H4 (cell line): ENCODE measurements around the gene ARMS2. TPM values are rescaled to one million over a fixed set of nuclear protein-coding genes. Genes with fewer than 3 reads are reported as not detected.

Source experiments
- DNase-seq: peaks from one replicate; pipeline ENCODE4 v3.0.0-alpha.2; 2015; ENCODE audit warnings: low spot score
- total RNA-seq: library from RNA; depleted of rRNA; stranded (reverse); fragments of >200 nt; shearing (Covaris generic); gene quantifications from 2 replicates; pipeline ENCODE4 v1.2.3, GENCODE V29; 2014

ARMS2 gene
- total RNA-seq, 1 experiment from 2014 or later = not detected

- no peak for DNase-seq
These were observed 17.2 kb downstream of the ARMS2 start for GRCh38 chr10:122471531-122472177.

- DNase-seq = no peak
These were observed 18.7 kb downstream of the ARMS2 start for GRCh38 chr10:122473116-122473515.

GRCh38 chr10:122474131-122474818 lies 19.8 kb downstream of the ARMS2 start:
- DNase-seq = no peak

GRCh38 chr10:122475100-122475499 lies 20.6 kb downstream of the ARMS2 start:
- no peak for DNase-seq

- no peak for DNase-seq
These were observed 21.3 kb downstream of the ARMS2 start for GRCh38 chr10:122475591-122476332.

- no peak for DNase-seq
These were observed 21.9 kb downstream of the ARMS2 start for GRCh38 chr10:122476333-122476695.

- DNase-seq = no peak
These were observed 23.0 kb downstream of the ARMS2 start for GRCh38 chr10:122477436-122477835.

GRCh38 chr10:122478971-122479370 lies 24.5 kb downstream of the ARMS2 start:
- DNase-seq = no peak

- DNase-seq = no peak
These were observed 25.8 kb downstream of the ARMS2 start for GRCh38 chr10:122480146-122480833.

GRCh38 chr10:122481296-122482056 lies 27.0 kb downstream of the ARMS2 start:
- no peak for DNase-seq

- no peak for DNase-seq
These were observed 30.0 kb downstream of the ARMS2 start for GRCh38 chr10:122484276-122485060.

- no peak for DNase-seq
These were observed 31.2 kb downstream of the ARMS2 start for GRCh38 chr10:122485670-122486069.

GRCh38 chr10:122486406-122487080 lies 32.1 kb downstream of the ARMS2 start:
- DNase-seq = no peak

- DNase-seq = peak; percentile 87
These were observed 32.8 kb downstream of the ARMS2 start for GRCh38 chr10:122487174-122487765.

- DNase-seq = no peak
These were observed 35.8 kb downstream of the ARMS2 start for GRCh38 chr10:122490268-122490667.

- peak; percentile 44 for DNase-seq
These were observed 36.6 kb downstream of the ARMS2 start for GRCh38 chr10:122490786-122491680.

- DNase-seq = no peak
These were observed 37.6 kb downstream of the ARMS2 start for GRCh38 chr10:122492006-122492405.

- no peak for DNase-seq
These were observed 38.6 kb downstream of the ARMS2 start for GRCh38 chr10:122492999-122493481.

- no peak for DNase-seq
These were observed 39.3 kb downstream of the ARMS2 start for GRCh38 chr10:122493761-122494160.
